WI38 (cell line): Measurements from ENCODE around the gene MFF.

Source experiments
- H3K4me3 ChIP-seq: 2 replicates; pipeline ENCODE4 v1.5.1; 2011; ENCODE audit warnings: low read depth, mild to moderate bottlenecking, control low read depth, low read length
- TF ChIP-seq, protein P1 (sequence below): IDR thresholded peaks from 2 replicates; pipeline ENCODE4 v1.5.1; 2012; ENCODE audit warnings: low read depth, mild to moderate bottlenecking, control low read depth, low read length

Gene MFF, protein sequence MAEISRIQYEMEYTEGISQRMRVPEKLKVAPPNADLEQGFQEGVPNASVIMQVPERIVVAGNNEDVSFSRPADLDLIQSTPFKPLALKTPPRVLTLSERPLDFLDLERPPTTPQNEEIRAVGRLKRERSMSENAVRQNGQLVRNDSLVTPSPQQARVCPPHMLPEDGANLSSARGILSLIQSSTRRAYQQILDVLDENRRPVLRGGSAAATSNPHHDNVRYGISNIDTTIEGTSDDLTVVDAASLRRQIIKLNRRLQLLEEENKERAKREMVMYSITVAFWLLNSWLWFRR

DNA sequence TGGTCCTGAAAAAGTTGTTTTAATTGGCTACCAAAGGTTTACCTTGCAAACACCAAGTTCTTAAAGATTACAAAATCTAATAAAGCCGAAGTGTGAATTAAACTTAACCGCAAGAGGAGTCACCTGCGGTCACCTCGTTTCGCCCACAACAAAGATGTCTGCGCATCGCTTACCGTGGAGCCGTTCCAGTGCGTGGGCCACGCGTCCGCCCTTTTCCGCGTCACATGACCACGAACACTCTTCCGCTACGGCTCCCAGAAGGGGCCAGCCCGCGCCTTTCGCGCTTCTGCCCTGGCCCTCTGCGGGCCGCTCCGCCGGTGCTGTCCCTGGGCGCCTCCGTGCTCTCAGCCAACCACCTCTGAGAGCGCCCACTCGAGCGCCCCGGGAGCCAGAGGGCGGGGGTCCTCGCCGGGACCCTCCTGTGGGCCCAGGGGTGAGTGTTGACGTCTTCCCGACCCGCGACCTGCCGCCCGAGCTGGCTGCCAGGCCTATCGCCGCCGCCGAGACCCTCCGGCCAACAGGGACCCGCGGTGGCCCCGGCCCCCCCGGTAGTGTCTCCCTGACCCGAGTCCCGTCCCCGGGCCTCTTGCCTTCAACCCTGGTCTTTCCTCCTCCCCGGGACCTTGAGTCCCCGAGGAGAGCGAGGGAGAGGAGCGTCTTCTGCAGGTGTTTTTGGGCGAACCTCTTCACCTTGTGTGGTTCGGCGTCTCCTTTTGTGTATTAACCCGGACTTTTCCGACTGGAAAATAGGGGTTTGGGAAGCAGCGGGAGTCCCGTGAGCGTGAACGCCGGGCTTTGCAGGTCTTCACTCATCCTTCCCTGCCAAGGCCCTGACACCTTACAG, at the start of gene MFF:
TSS of gene MFF (plus strand) at position 257 of the 844 bp plus-strand sequence. CDS start 5,415 bp downstream, outside the sequence.
- TF ChIP-seq, protein P1, sequence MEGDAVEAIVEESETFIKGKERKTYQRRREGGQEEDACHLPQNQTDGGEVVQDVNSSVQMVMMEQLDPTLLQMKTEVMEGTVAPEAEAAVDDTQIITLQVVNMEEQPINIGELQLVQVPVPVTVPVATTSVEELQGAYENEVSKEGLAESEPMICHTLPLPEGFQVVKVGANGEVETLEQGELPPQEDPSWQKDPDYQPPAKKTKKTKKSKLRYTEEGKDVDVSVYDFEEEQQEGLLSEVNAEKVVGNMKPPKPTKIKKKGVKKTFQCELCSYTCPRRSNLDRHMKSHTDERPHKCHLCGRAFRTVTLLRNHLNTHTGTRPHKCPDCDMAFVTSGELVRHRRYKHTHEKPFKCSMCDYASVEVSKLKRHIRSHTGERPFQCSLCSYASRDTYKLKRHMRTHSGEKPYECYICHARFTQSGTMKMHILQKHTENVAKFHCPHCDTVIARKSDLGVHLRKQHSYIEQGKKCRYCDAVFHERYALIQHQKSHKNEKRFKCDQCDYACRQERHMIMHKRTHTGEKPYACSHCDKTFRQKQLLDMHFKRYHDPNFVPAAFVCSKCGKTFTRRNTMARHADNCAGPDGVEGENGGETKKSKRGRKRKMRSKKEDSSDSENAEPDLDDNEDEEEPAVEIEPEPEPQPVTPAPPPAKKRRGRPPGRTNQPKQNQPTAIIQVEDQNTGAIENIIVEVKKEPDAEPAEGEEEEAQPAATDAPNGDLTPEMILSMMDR = no peak
- peak within 1 kb of the TSS; percentile 89 for H3K4me3 ChIP-seq

DNA sequence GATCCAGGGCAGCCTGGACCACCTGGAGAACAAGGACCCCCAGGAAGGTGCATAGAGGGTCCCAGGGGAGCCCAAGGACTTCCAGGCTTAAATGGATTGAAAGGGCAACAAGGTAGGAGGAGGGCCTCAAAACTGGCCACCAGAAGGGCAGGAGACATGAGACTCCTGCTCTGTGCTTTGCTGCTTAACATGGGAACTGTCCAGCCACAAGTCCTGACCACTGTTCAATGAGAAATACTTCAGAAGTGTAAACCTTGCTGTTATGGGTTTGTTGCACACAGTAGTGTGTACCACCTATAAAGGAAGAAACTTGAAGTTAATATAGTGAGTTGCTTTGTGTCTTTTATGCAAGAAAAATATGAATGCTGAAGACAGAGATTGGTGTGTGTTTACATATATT, 44.2 kb upstream of the MFF start:
- TF ChIP-seq, protein P1 = no peak
- no peak overlapping the region for H3K4me3 ChIP-seq

DNA sequence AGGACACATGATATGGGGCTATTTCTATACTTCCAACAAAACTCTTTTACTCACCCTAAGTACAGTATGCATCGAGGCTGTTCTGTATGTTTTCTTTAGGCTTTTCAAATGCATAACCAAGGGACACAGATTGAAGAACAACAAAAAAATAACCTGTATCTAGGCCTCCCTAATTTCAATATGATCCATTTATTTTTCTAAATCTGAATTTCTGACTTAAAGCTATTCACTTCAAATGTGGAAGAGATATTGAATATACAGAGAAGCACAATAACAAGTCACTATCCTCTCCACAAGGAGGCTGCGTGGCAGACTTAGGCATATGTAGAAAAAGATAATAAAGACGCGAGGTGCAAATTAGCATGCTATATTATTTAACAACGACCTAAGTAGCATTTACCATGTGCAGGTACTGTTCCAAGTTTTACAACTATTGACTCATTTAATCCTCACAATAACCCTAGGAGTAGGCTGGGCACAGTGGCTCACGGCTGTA, 39.3 kb upstream of the MFF start:
- H3K4me3 ChIP-seq = no peak overlapping the region
- TF ChIP-seq, protein P1 = no peak

DNA sequence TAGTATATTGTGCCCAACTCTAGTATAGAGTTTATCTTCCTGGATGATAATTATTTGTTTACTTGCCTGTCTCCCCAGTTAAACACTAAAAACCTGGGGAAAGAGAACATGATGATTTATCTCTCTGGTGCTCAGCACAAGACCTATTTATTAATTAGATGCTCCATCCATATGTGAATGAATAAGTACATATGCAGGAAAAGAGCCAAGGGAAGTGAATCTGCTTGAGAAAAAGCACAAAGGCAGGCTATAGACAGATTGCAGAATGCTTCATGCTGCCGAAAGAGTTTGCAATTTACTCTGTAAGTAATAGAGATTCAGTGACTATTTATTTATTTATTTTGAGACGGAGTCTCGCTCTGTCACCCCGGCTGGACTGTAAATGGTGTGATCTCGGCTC, 37.3 kb upstream of the MFF start:
- TF ChIP-seq, protein P1 = no peak
- no peak overlapping the region for H3K4me3 ChIP-seq

DNA sequence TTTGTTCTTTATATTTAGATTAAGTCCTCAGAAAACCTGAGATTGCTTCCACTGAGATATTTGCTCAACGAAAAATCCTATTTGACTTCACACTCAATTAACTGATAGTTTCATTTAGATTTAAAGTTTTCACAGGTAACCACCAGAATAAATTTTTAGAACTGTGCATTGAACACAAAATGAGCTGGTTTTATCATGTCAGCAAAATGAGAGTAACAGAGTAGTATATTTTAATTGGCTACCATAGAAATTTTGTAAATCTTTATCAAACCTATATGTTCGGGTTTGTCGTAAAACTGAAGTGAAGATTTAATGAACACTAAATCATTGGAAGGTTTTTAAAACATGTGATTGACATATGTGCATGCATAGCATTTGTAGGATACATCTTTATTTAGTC, 32.7 kb upstream of the MFF start:
- H3K4me3 ChIP-seq = no peak overlapping the region
- TF ChIP-seq, protein P1 = no peak

DNA sequence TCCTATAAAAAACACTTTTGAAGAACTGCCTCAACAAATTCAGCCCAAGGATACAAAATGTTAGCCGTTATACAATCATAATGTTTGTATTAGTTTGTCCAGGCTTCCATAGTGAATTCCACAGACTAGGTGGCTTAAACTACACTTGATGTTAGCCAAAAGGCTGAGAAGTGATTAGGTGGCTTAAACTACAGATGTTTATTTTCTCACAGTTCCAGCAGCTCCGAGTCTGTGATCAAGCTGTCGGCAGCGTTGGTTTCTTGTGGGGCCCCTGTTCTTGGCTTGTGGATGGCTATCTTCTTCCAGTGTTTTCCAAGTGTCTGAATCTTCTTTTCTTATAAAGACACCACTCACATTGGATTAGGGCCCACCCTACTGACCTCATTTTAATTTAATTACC, 31.5 kb upstream of the MFF start:
- H3K4me3 ChIP-seq = no peak overlapping the region
- TF ChIP-seq, protein P1 = no peak

DNA sequence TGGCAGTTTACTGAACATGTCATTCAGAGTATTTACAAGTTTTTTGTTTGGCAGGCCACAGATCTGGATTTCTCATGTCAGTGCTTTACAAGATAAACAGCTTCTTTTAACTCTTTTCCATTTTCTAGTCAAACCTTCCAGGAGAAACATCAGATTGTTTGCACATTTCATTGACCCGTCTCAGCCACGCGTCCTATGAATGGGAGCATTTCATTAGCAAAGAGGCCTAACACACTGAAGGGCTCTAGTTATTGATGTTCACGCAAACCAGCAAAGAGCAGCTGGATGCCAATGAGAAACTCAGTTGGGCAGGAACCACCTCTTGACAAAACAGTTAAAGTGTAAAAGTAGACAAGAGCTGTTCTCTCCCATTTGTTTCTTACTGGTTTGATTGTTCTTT, 29.2 kb upstream of the MFF start:
- H3K4me3 ChIP-seq = no peak overlapping the region
- TF ChIP-seq, protein P1 = no peak
